K562 (cell line): ENCODE results near the gene ENTREP3. TPM values are rescaled to one million over a fixed set of nuclear protein-coding genes. Genes with fewer than 3 reads are reported as not detected.

Experiments used
- BCLAF1 ChIP-seq, 2 experiments: fragments of 450-650 bp in 1 of 2; IDR thresholded peaks; 2 replicates each; pipeline ENCODE4 v1.6.1; 2011 to 2017; ENCODE audit warnings: low read depth in 2 of 2, antibody characterized with exemption in 1 of 2, borderline replicate concordance in 1 of 2, low read length in 1 of 2, mild to moderate bottlenecking in 1 of 2, mixed read lengths in 1 of 2; ENCODE audit not compliant: control insufficient read depth in 1 of 2
- BCOR ChIP-seq: fragments of 450-650 bp; IDR thresholded peaks from 2 replicates; pipeline ENCODE4 v1.6.1; 2016
- CC2D1A ChIP-seq: fragments of 450-650 bp; IDR thresholded peaks from 2 replicates; pipeline ENCODE4 v1.6.1; 2017; ENCODE audit warnings: mild to moderate bottlenecking
- CLOCK ChIP-seq: fragments of 250-450 bp; sonication (Bioruptor Pico); IDR thresholded peaks from 2 replicates; pipeline ENCODE4 v1.4.0; 2020; ENCODE audit warnings: mild to moderate bottlenecking, moderate library complexity, borderline replicate concordance
- CREB1 ChIP-seq, 2 experiments: sonication (generic) in 1 of 2; formaldehyde crosslinking in 1 of 2; IDR thresholded peaks; 2 replicates each; pipeline versions ENCODE4 v1.6.1 to v1.8.0; 2012 to 2022; ENCODE audit warnings: inconsistent platforms in 1 of 2, mild to moderate bottlenecking in 1 of 2, missing genetic modification reagents in 1 of 2, moderate library complexity in 1 of 2
- E2F4 ChIP-seq: sonication (generic); formaldehyde crosslinking; IDR thresholded peaks from 2 replicates; pipeline ENCODE4 v1.8.0; 2022; ENCODE audit warnings: mild to moderate bottlenecking, low read depth, missing genetic modification reagents
- EP300 ChIP-seq: IDR thresholded peaks from 2 replicates; pipeline ENCODE4 v1.6.1; 2012; ENCODE audit warnings: low read length, improper control_type of control experiment
- FOSL1 ChIP-seq: fragments of 200-800 bp; sonication (Bioruptor generic); conservative IDR thresholded peaks from 2 replicates; pipeline ENCODE4 v1.6.1; 2016; ENCODE audit warnings: missing genetic modification characterization, missing compliant biosample characterization
- HCFC1 ChIP-seq: IDR thresholded peaks from 2 replicates; pipeline ENCODE4 v1.6.1; 2012; ENCODE audit warnings: low read depth, low read length, improper control_type of control experiment
- KDM4B ChIP-seq, 2 experiments: fragments of 450-650 bp in 1 of 2; sonication (generic) in 1 of 2; IDR thresholded peaks; 2 replicates each; pipeline ENCODE4 v1.6.1; 2016 to 2017; ENCODE audit warnings: borderline replicate concordance in 2 of 2, antibody characterized with exemption in 1 of 2, low read depth in 1 of 2, mild to moderate bottlenecking in 1 of 2
- PTRF ChIP-seq: fragments of 450-650 bp; IDR thresholded peaks from 2 replicates; pipeline ENCODE4 v1.6.1; 2016; ENCODE audit warnings: mild to moderate bottlenecking, missing genetic modification characterization, missing compliant biosample characterization
- SP1 ChIP-seq: sonication (generic); formaldehyde crosslinking; IDR thresholded peaks from 2 replicates; pipeline ENCODE4 v1.8.1; 2022; ENCODE audit warnings: mild to moderate bottlenecking, missing genetic modification reagents
- ZMIZ1 ChIP-seq, 2 experiments: fragments of 150-350 bp in 1 of 2; IDR thresholded peaks; 2 replicates each; pipeline ENCODE4 v1.6.1; 2012 to 2016; ENCODE audit warnings: low read depth in 2 of 2, low read length in 2 of 2, mild to moderate bottlenecking in 1 of 2, moderate library complexity in 1 of 2
- ZZZ3 ChIP-seq: fragments of 450-650 bp; IDR thresholded peaks from 2 replicates; pipeline ENCODE4 v1.6.1; 2016; ENCODE audit warnings: antibody characterized with exemption, mild to moderate bottlenecking, moderate library complexity
- polyA plus RNA-seq, 8 experiments: library from polyadenylated mRNA; depleted of rRNA in 4 of 8; stranded (reverse) in 5 of 8; unstranded in 3 of 8; fragments of >200 nt; fragmentation: Nextera tagmentation in 2 of 8; fragmentation: Illumina TruSeq in 1 of 8; extraction: Ambion mirVana in 2 of 8; extraction: Trizol in 1 of 8; gene quantifications; 2 replicates each; pipeline versions ENCODE4 v1.2.1 to v1.2.3, GENCODE V29; 2011 to 2014; ENCODE audit warnings: inconsistent platforms in 1 of 8, missing spikeins in 1 of 8
- total RNA-seq, 7 experiments: library from RNA; depleted of rRNA in 6 of 7; stranded (reverse); fragments of >200 nt in 6 of 7; fragmentation: Illumina TruSeq in 2 of 7; extraction: Trizol in 2 of 7; gene quantifications; 2 replicates each; pipeline versions ENCODE4 v1.2.1 to v1.2.3, GENCODE V29; 2011 to 2021; ENCODE audit warnings: low replicate concordance in 1 of 7
- TF ChIP-seq, protein P1 (sequence below): fragments of 250-450 bp; sonication (Bioruptor Pico); IDR thresholded peaks from 2 replicates; pipeline ENCODE4 v1.8.0; 2021; ENCODE audit warnings: moderate library complexity, mild to moderate bottlenecking, inconsistent platforms

ENTREP3 gene
- total and polyA plus RNA-seq, 9 of the 15 experiments (the other 6 are each of a cell fraction or from before 2014, with no cell fraction given) = 1.9 to 41.8 (median 5.9) TPM

GRCh38 chr1:155250633-155251449 is 4.4 kb downstream of the ENTREP3 start (continued):
- TF ChIP-seq CREB1 (IDR thresholded peaks at IDR 0.05) (peak; percentile 31; the same call in 1 of the 2 replicates), CREB1 (CRISPR knock-in tag; IDR thresholded peaks at IDR 0.05) (no peak), BCLAF1 (IDR thresholded peaks at IDR 0.05; ENCODE audit: borderline replicate concordance in 1 of 2, control insufficient read depth in 1 of 2, low read depth in 2 of 2, low read length in 1 of 2) (no peak), E2F4 (CRISPR knock-in tag) (no peak), CC2D1A (peak; percentile 85), FOSL1 (no peak), CLOCK (CRISPR knock-in tag) (no peak), HCFC1 (peak; percentile 63), BCOR (peak; percentile 24; the same call in 1 of the 2 replicates), SP1 (peak; percentile 85), KDM4B (IDR thresholded peaks at IDR 0.05; ENCODE audit: borderline replicate concordance in 2 of 2, low read depth in 1 of 2) (no peak), ZZZ3 (no peak), EP300 (peak; percentile 42; the same call in 1 of the 2 replicates), PTRF (tag) (no peak), ZMIZ1 (IDR thresholded peaks at IDR 0.05; ENCODE audit: low read depth in 2 of 2, low read length in 2 of 2) (peak in 1 of 2 experiments; percentile 43; a peak in 1 of 4 replicates)
- TF ChIP-seq, protein P1, sequence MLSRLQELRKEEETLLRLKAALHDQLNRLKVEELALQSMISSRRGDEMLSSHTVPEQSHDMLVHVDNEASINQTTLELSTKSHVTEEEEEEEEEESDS (CRISPR knock-in tag) = no peak
